Suprapubic skin (tissue), 4 donors: Measurements from ENCODE around the gene STPG4.

Experiments used
- EP300 ChIP-seq: sonication (generic); formaldehyde crosslinking; IDR thresholded peaks from one replicate; pipeline ENCODE4 v1.6.1; 2017; ENCODE audit warnings: antibody characterized with exemption
- POLR2A ChIP-seq, 2 donors: fragments of 450-650 bp; IDR thresholded peaks; one replicate each; pipeline ENCODE4 v1.6.1; 2017; ENCODE audit warnings: antibody characterized with exemption in 2 of 2, mild to moderate bottlenecking in 2 of 2, moderate library complexity in 2 of 2
- POLR2AphosphoS5 ChIP-seq, 3 donors: sonication (generic); formaldehyde crosslinking; IDR thresholded peaks; one replicate each; pipeline ENCODE4 v1.6.1; 2017; ENCODE audit warnings: antibody characterized with exemption in 3 of 3
- TF ChIP-seq, protein P1 (sequence below), 2 donors: fragments of 200-600 bp in 1 of 2; fragments of 450-650 bp in 1 of 2; sonication (generic) in 1 of 2; IDR thresholded peaks; one replicate each; pipeline ENCODE4 v1.5.1; 2016 to 2019; ENCODE audit warnings: antibody characterized with exemption in 2 of 2, mild to moderate bottlenecking in 1 of 2, moderate library complexity in 1 of 2

DNA sequence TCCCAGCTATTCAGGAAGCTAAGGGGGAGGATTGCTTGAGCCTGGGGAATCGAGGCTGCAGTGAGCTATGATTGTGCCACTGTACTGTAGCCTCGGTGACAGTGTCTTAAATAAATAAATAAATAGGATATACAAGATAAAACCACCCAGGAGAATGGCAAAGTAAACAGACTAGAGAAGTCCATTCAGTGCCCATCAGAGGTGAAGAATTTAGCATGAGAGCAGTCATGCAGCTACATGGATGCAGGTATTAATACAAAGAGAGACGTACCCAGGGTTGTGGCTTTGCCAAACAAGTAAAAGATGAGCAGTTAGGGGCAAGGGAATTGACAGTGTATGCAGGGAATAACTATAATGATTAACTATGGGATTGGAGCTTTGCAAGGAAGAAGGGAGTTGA is 8.1 kb downstream of the STPG4 start:
- TF ChIP-seq, protein P1, sequence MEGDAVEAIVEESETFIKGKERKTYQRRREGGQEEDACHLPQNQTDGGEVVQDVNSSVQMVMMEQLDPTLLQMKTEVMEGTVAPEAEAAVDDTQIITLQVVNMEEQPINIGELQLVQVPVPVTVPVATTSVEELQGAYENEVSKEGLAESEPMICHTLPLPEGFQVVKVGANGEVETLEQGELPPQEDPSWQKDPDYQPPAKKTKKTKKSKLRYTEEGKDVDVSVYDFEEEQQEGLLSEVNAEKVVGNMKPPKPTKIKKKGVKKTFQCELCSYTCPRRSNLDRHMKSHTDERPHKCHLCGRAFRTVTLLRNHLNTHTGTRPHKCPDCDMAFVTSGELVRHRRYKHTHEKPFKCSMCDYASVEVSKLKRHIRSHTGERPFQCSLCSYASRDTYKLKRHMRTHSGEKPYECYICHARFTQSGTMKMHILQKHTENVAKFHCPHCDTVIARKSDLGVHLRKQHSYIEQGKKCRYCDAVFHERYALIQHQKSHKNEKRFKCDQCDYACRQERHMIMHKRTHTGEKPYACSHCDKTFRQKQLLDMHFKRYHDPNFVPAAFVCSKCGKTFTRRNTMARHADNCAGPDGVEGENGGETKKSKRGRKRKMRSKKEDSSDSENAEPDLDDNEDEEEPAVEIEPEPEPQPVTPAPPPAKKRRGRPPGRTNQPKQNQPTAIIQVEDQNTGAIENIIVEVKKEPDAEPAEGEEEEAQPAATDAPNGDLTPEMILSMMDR (IDR thresholded peaks at IDR 0.05): no peak
- no peak for TF ChIP-seq EP300
- TF ChIP-seq POLR2A (IDR thresholded peaks at IDR 0.05): no peak
- no peak for TF ChIP-seq POLR2AphosphoS5 (IDR thresholded peaks at IDR 0.05)
